Kidney glomerular epithelial cell (primary cell): ENCODE data around the gene HDGFL2.

Source experiments
- DNase-seq: peaks from one replicate; lab custom pipeline; 2025; lab: John Stamatoyannopoulos, UW

The HDGFL2 gene

DNA sequence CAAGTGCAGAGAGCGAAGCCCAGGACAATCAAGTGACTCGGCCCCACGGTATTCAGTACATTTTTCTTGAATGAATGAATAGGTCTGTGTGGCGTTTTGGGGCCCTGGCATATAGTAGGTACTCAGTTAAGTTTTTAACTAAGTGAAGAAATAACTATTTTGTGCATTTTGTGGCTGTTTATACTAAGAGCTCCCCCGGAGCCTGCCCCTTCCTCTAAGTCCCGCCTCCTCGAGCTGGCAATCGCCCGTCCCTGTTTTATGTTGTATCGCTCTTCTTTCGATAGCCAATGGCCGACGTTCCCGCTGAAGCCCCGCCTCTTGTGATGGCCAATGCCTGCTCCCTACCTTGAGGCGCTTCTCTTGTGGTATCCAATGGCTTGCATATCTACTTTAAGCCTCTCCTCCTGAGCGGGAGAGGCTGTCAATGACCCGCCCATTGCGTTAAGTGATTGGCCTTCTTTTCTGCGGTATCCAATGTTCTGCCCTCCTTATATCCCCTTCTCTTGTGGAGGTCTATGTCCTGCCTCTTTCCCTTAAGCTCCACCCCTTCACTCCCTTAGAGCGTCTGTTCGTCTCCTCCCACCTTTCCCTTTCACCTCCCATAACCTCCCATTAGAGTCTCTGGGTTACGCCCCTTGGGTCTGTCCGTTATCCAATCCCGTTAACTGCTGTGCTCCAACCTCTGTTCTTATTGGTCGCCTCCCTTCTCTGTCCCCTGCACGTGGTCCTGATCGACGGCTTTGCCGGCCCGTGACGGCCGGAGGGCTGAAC lies 509 bp upstream of the HDGFL2 start:
- DNase-seq: peak; percentile 100

DNA sequence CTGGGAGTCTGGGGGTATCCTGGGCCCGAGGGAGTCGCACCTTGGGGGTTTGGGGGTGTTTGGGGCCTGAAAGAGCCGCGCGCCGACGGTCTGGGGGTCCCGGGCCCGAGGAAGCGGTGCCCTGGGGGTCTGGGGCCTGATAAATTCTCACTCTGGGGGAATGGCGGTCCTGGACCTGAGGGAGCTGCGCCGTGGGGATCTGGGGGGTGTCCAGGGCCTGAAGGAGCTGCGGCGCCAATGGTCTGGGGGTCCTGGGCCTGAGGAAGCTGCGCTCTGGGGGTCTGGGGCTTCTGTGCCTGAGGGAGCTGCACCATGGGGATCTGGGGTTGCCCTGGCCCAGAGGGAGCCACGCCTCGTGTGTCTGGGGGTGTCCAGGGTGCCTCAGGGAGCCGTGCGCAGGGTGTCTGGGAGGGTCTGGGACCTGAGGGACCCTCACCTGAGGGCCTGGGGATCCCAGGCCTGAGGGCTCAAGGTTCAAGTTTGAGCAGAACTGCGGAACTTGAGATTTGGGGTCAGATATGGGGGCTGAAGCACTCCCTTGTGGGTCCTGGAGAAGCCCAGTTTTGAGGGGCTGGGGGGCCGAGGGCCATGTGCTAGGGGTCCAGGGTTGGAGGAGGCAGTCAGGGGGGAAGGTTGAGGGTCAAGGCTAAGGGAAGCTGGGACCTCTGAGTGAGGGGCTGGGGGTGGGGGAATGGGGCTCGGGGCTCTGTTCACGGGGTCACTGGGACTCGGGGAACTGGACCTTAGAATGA lies 1.1 kb downstream of the HDGFL2 start:
- no peak for DNase-seq

DNA sequence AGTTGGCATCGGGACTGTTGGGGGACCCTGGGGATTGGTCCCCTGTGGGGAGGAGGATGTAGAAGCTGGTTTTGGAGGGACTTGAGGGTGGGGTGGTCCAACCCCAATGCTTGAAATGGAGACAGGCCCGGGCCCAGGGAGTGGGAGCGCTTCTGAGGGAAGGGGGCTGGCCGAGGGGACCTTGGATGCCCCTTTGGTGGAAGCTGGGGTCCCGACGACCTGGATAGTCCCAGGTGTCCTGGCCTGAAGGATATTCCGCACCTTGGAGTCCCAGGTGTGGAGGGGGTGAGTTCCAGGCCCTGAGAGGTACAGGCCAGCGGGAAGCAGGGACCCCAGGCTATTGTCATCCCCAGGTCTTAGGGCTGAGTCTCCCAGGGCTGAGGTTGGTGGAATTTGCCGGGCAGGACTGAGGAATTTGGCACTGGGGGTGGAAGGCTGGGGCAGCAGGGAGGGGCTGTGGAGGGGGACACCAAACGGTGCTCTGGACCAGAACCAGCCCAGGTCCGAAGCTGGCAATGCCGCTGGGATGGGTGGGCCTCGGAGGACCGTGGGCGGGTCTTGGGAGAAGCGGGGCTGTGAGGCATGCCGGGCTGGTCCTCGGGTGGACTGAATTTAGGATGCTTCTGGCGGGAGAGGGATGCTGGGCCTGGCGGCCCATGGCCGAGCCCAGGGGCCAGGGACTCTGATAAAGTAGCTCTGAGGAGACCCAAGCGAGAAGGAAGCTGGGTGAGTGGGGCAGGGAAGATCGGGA lies 1.8 kb downstream of the HDGFL2 start:
- DNase-seq: no peak

- DNase-seq: peak; percentile 49
Measured at GRCh38 chr19:4474514-4475022, 2.5 kb downstream of the HDGFL2 start.

- DNase-seq: no peak
Measured at GRCh38 chr19:4477034-4477801, 5.1 kb downstream of the HDGFL2 start.

GRCh38 chr19:4482721-4483364 lies 10.7 kb downstream of the HDGFL2 start:
- no peak for DNase-seq

DNA sequence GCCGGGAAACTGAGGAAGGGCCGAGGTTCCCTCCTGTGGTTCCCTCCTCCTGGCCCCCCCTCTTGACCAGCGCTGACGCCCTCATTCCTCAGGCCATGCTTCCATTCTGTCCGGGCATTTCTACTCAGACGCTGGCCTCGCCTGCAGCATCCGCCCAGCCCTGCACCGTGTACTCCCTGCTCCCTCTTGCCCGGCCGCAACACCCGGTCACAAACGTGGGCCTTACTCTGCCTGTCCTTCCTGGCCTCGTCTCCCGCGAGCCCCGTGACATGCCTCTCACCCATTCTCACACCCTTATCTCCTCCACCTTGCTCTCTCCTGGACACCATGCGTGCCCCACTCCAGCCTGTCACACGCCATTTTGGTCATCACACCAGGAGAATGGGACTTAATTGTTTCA lies 11.3 kb downstream of the HDGFL2 start:
- DNase-seq: no peak

DNA sequence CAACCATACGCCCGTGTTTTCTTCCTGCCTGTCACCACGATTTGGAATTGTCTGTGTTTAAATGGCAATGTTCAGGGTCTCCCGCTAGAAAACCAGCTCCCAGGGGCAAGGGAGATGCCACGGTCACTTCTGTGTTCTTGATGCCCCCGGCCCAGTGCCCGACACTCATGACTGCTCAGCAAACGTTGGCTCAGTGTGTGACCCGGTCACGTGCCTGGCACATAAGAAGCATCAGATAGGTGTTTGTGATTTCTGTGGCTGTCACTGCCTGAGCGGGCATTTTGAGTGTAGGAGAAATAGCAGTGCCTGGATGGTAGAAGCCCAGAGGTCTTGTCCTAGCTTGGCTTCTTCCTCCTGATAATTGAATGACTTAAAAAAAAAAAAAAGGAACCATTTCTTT lies 15.5 kb downstream of the HDGFL2 start:
- DNase-seq: no peak

DNA sequence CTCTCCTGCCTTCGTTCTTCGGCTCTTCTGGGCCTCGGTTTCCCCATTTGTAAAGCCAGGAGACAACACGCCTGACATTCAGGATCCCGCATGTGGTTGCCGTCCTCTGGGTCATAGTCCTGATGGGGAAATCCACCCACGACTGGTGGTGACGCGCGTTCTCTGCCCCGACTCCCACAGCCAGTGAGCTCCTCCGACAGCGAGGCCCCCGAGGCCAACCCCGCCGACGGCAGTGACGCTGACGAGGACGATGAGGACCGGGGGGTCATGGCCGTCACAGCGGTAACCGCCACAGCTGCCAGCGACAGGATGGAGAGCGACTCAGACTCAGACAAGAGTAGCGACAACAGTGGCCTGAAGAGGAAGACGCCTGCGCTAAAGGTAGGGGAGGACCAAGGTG lies 16.4 kb downstream of the HDGFL2 start:
- no peak for DNase-seq

- DNase-seq: no peak
Measured at GRCh38 chr19:4491446-4491845, 19.3 kb downstream of the HDGFL2 start.

GRCh38 chr19:4492337-4493103 lies 20.4 kb downstream of the HDGFL2 start:
- DNase-seq: no peak

GRCh38 chr19:4493104-4493928 lies 21.2 kb downstream of the HDGFL2 start:
- DNase-seq: no peak

DNA sequence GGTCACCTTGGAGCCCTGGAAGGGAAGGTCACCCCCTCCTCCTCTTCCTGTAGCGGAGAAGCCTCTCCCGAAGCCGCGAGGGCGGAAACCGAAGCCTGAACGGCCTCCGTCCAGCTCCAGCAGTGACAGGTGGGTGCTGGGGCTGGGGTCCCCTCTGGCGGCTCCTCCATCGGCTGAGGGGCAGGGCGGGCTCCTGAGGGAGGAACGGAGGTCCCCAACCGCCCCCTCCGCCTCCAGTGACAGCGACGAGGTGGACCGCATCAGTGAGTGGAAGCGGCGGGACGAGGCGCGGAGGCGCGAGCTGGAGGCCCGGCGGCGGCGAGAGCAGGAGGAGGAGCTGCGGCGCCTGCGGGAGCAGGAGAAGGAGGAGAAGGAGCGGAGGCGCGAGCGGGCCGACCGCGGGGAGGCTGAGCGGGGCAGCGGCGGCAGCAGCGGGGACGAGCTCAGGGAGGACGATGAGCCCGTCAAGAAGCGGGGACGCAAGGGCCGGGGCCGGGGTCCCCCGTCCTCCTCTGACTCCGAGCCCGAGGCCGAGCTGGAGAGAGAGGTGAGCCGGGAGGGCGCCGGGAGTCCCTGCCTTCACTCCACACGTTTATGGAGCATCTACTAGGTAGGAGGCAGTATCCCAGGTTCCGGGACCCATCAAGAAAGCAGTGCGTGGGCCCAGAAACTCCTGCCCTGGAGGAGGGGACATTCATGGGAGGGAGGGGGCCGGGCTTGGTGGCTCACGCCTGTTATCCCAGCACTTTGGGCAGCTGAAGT lies 22.0 kb downstream of the HDGFL2 start:
- DNase-seq: no peak

- no peak for DNase-seq
Measured at GRCh38 chr19:4494691-4495064, 22.6 kb downstream of the HDGFL2 start.

- no peak for DNase-seq
Measured at GRCh38 chr19:4495471-4495870, 23.4 kb downstream of the HDGFL2 start.

DNA sequence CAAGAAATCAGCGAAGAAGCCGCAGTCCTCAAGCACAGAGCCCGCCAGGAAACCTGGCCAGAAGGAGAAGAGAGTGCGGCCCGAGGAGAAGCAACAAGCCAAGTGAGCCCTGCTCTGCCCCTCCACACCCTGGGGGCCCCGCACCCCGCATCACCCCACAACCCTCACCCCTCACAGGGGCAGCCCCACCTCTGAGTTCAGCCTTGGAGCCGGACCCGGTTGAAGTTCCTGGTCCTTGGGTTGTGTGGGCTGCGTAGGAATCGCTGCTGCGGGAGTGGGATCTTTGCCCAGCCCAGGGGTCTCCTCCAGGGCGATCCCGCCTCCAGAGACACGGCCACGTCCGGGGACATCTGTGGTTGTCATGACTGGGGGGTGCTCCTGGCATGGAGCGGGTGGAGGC lies 24.2 kb downstream of the HDGFL2 start:
- DNase-seq: no peak

DNA sequence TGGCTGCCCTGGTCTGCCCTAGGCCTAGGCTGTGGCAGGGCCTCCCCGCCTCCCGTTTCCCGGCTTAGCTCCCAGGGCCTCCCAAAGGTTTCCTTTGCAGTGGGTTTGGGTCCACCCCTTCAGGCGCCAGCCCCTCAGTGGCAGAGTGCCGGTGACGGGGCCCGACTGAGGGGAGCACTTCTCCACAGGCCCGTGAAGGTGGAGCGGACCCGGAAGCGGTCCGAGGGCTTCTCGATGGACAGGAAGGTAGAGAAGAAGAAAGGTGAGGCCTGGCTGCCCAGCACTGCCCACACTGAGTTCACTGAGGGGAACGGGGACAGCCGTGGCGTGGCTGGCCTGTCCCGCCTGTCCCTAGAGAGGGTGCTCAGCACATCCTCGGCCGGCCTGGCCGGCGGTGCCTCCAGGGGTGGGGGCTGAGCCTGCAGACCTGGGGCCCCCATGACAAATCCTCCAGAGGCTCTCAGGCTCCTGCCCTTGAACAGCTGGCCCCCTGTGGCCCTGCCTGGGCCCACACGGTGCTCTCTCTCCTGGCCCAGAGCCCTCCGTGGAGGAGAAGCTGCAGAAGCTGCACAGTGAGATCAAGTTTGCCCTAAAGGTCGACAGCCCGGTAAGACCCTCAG lies 25.8 kb downstream of the HDGFL2 start:
- no peak for DNase-seq

GRCh38 chr19:4498694-4499093 lies 26.6 kb downstream of the HDGFL2 start:
- DNase-seq: no peak

DNA sequence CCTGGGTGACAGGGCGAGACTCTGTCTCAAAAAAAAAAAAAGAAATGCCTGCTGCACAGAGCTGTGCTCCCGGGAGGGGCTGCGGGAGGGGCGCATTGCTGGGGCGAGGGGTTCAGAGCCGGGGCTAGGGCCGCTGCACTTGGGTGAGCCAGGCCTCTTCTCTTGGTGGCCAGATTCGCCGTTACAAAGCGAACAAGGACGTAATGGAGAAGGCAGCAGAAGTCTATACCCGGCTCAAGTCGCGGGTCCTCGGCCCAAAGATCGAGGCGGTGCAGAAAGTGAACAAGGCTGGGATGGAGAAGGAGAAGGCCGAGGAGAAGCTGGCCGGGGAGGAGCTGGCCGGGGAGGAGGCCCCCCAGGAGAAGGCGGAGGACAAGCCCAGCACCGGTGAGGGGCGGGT lies 27.2 kb downstream of the HDGFL2 start:
- no peak for DNase-seq
